ENCODE data around the gene CCDC141.

DNA sequence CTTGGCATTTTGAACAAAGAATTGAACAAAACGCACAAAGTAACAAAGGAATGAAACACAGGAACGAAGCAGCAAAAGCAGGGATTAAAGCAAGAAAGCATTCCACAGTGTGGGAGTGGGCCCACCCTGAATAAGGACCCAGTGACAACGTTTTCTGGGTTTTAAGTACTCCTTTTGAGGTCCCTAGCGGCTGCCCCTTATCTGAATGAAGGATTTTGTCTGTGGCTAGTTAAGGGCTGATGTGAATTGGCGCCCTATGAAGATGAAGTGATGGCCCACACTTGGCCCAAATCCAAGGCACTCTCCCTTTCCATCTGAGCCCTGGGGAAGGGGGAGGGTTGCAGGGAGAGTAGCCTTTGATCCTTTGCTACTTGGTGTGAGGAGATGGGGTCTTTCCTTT is 7.8 kb upstream of the CCDC141 start:
- TF ChIP-seq, protein P1, sequence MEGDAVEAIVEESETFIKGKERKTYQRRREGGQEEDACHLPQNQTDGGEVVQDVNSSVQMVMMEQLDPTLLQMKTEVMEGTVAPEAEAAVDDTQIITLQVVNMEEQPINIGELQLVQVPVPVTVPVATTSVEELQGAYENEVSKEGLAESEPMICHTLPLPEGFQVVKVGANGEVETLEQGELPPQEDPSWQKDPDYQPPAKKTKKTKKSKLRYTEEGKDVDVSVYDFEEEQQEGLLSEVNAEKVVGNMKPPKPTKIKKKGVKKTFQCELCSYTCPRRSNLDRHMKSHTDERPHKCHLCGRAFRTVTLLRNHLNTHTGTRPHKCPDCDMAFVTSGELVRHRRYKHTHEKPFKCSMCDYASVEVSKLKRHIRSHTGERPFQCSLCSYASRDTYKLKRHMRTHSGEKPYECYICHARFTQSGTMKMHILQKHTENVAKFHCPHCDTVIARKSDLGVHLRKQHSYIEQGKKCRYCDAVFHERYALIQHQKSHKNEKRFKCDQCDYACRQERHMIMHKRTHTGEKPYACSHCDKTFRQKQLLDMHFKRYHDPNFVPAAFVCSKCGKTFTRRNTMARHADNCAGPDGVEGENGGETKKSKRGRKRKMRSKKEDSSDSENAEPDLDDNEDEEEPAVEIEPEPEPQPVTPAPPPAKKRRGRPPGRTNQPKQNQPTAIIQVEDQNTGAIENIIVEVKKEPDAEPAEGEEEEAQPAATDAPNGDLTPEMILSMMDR (IDR thresholded peaks at IDR 0.05; ENCODE audit: low read depth, low read length), result no peak
- no peak for TF ChIP-seq POLR2A (IDR thresholded peaks at IDR 0.05; ENCODE audit: extremely low read depth, insufficient read length)
- TF ChIP-seq, protein P2, sequence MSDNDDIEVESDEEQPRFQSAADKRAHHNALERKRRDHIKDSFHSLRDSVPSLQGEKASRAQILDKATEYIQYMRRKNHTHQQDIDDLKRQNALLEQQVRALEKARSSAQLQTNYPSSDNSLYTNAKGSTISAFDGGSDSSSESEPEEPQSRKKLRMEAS (IDR thresholded peaks at IDR 0.05; ENCODE audit: low read depth, low read length), result no peak
- no peak for TF ChIP-seq MYC (IDR thresholded peaks at IDR 0.05; ENCODE audit: low read depth, low read length)
